ENCODE results near the gene AKAP13. TPM values are rescaled to one million over a fixed set of nuclear protein-coding genes. Genes with fewer than 3 reads are reported as not detected.
"Not testable (repeated sequence)": the region's sequence is repeated elsewhere in the genome, so short reads cannot be mapped to it uniquely, and the experiment has no call there.

Gene AKAP13
- total RNA-seq, 1 experiment from 2014 or later = 36.0 TPM

DNA sequence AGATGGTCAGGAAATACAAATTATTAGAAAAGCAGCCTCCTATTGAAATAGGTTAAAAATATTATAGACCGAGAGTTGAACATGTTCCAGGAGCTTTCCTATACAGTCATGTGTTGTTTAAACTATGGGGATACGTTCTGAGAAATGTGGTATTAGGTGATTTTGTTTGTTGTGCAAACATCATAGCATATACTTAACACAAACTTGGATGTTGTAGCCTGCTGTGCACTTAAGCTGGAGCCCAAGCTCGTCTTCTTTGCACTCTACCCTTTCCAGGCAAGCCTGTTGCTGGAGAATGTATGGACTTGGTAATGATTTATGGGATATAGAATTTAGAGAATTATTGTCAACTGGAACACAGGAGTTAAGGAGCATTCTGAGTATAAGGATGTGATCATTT, 140.2 kb downstream of the AKAP13 start:
- in situ Hi-C loops (cut with HindIII; ENCODE audit: low pct_unique_long_range_greater_than_20kb, low sequenced_read_pairs) = no loop called here

DNA sequence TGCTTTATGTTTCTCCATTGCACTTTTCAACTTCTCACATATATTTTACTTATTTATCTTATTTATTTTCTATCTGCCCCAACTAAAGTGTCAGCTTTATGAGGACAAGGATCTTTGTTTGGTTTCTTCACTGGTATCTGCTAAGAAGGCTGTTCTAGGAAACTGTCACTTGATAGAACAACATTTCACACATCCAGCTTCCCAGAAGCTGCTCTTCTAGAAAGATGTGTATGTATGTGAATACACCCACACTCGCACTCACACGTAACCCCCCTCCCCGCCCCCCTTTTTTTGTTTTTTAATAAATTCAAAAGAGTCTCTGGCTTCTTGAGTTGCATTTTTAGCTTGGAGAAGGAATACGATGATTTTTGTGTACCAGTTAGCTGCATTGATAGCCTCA, 143.1 kb downstream of the AKAP13 start:
- in situ Hi-C loops (cut with HindIII; ENCODE audit: low pct_unique_long_range_greater_than_20kb, low sequenced_read_pairs) = no loop called here
- DNase-seq (ENCODE audit: low read depth, low spot score) = no peak

More for the DNA sequence above, 140.2 kb downstream of the AKAP13 start:
- no peak for DNase-seq (ENCODE audit: low read depth, low spot score)

DNA sequence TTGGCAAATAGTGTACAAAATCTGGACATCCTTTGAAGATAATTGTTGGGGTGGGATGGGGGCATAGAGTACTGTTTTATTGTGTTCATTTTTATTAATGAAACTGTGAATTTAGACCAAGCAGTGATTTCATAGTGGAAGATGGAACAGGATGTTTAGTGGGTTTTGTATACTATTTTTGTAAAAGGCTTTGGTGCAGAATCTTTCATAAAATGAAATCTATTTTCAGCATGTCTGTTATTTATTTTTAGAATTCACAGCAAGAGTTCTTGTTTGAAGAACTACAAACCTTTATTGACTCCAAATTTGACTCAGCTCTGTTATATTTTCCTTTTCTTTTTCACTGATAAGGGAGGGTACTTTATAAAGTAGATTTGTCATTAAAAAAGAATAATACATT, 145.4 kb downstream of the AKAP13 start:
- in situ Hi-C loops (cut with HindIII; ENCODE audit: low pct_unique_long_range_greater_than_20kb, low sequenced_read_pairs) = no loop called here
- no peak for DNase-seq (ENCODE audit: low read depth, low spot score)

DNA sequence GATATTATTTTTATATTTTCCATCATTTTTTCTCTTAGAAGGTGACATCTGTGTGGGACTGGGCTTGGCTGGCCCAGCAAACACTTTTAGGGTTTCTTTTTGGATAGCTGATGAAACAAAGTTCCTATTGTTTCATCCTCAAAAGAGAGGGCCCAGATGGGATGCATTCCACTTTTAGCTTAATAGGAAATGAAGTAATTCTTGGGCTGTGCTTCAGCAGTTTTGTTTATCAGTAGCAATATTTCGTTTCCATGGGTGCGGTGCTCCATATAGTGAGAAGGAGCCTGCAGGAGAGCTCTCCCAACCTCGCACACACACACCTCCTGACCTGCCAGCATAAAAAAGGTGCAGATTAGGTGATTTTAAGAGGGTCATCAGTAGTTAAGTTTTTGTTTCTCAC, 147.5 kb downstream of the AKAP13 start:
- peak; percentile 51 for DNase-seq (ENCODE audit: low read depth, low spot score)
- in situ Hi-C loops (cut with HindIII; ENCODE audit: low pct_unique_long_range_greater_than_20kb, low sequenced_read_pairs) = no loop called here

DNA sequence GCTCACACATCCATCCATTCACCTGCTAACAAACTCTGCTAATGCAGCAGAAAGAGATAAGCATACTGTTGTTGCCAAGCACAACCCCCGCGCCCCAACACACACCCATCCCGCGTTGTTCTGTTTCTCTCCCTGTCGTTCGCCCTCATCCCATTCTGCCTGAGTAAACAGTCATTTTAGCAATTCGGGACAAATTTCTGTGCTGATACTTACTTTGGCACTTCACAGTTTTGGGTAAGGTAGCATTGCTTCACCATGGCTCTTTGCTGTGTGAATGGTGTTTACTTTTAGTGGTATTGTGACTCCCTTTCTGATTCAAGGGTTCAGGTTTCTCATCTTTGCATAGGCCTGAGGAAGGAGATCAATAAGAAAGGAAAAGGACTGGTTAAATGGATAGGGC, 149.7 kb downstream of the AKAP13 start:
- in situ Hi-C loops (cut with HindIII; ENCODE audit: low pct_unique_long_range_greater_than_20kb, low sequenced_read_pairs) = no loop called here
- no peak for DNase-seq (ENCODE audit: low read depth, low spot score)

DNA sequence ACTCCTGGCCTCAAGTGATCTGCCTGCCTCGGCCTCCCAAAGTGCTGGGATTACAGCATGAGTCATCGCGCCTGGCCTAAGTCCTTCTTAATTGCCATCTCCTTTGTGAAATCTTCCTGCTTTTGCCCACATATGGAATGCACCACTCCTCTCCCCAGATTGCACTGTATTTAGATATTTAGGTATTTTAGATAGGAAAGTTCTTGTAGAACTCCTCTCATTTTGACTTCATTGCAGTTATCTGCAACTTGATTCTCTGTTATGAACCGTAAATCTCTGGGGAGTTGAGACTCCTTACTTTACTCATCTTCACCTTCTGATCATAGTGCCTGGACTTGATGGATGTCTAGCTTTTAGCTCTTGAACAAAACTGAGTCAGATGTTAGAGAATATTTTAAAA, 150.7 kb downstream of the AKAP13 start:
- in situ Hi-C loops (cut with HindIII; ENCODE audit: low pct_unique_long_range_greater_than_20kb, low sequenced_read_pairs) = no loop called here
- no peak for DNase-seq (ENCODE audit: low read depth, low spot score)

DNA sequence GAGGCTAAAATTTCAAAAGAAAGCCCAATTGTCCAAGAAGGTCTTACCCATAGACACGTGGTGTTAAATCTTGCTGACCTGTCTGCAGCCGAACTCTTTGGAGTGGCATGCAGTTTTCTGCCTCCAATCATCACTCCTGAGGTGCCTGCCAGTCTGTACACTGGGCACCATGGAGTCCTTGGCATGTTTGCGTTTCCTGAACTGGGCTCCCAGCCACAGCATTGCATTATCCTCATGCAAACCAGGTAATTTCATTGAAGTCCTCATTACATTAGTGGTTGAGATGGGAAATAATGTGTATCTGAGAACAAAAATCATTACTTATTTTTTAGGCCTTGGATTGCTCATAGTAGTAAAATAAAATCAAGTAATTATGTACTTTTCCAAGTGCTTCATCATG, 152.3 kb downstream of the AKAP13 start:
- no peak for DNase-seq (ENCODE audit: low read depth, low spot score)
- in situ Hi-C loops (cut with HindIII; ENCODE audit: low pct_unique_long_range_greater_than_20kb, low sequenced_read_pairs) = no loop called here

DNA sequence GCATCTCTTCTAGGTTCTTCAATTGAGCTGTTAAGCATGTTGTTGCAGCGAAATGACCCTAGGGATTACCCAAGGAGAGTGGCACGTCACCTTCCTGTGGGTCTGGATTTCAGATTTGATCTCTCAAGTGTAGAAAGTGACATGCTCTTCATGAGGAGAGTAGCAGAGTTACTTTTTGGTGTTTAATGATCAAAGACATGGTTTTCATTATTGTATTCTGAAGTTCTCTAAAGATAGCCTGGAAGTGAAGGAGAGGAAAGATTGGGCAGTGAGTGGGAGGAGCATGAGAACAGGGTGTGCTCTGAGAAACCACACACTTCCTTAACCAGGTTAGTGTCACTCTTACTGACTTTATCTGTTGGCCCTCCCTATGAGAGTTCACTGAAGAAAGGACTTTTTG, 153.6 kb downstream of the AKAP13 start:
- in situ Hi-C loops (cut with HindIII; ENCODE audit: low pct_unique_long_range_greater_than_20kb, low sequenced_read_pairs) = no loop called here
- peak; percentile 6 for DNase-seq (ENCODE audit: low read depth, low spot score)

DNA sequence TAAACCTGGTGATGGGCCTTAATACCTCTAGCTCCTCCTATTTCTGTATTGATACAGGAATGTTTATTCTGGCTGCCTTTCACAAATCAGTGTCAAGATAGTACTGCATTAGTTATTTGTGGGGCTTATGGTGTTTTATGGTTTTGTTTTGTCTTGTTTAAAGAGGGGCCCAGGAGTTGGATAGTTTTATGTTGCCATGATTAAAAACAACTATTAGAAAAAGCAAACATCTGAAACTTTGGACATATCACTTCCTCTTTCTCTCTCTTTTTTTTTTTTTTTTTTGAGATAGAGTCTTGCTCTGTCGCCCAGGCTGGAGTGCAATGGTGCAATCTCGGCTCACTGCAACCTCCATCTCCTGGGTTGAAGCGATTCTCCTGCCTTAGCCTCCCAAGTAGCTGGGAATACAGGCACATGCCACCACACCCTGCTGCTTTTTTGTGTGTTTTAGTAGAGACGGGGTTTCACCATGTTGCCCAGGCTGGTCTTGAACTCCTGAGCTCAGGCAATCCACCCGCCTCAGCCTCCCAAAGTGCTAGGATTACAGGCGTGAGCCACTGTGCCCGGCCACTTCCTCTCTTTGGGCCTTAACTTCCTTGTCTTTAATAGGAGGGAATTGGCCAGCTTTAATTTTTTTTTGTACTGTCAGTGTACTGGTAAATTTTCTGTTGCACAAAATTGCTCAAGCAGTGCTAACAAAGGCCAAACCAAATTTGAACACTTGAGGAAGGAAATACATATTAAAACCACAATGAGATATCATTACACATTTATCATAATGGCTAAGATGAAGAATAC, 155.3 kb downstream of the AKAP13 start:
- DNase-seq (ENCODE audit: low read depth, low spot score); in situ Hi-C loops (cut with HindIII; ENCODE audit: low pct_unique_long_range_greater_than_20kb, low sequenced_read_pairs): not testable (repeated sequence)

DNA sequence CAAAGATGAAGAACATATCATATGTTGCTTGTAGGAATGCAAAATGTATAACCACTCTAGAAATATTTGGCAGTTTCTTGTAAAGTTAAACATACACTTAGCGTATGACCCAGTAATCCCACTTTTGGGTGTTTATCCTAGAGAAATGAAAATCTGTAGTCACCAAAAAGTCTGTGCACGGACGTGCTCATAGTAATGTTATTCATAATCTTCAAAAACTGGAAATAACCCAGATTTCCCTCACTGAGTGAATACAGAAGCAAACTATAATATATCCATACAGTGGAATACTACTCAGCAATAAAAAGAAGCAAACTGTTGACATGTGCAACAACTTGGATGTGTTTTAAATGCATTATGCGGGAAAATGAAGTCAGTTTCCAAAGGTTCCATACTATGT, 155.9 kb downstream of the AKAP13 start:
- in situ Hi-C loops (cut with HindIII; ENCODE audit: low pct_unique_long_range_greater_than_20kb, low sequenced_read_pairs) = no loop called here
- no peak for DNase-seq (ENCODE audit: low read depth, low spot score)

DNA sequence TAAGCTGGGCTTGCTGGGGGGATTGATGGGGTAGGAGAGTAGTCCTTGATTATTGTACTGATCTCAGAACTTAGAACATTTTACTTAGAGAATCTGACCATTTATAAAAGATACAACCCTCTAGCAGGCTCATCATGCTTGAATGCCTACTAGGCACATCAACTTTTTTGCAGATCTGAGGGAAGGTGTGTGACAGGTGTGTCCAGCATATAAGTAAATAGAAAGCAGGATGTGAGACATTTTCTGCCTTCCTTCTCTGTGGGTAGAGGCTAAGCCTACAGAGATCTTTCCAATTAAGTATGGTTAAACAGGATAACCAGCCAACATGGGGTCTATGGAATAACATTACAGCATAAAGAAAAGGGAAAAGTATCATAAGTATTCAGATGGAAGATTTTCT, 159.1 kb downstream of the AKAP13 start:
- DNase-seq (ENCODE audit: low read depth, low spot score) = no peak
- in situ Hi-C loops (cut with HindIII; ENCODE audit: low pct_unique_long_range_greater_than_20kb, low sequenced_read_pairs) = no loop called here

DNA sequence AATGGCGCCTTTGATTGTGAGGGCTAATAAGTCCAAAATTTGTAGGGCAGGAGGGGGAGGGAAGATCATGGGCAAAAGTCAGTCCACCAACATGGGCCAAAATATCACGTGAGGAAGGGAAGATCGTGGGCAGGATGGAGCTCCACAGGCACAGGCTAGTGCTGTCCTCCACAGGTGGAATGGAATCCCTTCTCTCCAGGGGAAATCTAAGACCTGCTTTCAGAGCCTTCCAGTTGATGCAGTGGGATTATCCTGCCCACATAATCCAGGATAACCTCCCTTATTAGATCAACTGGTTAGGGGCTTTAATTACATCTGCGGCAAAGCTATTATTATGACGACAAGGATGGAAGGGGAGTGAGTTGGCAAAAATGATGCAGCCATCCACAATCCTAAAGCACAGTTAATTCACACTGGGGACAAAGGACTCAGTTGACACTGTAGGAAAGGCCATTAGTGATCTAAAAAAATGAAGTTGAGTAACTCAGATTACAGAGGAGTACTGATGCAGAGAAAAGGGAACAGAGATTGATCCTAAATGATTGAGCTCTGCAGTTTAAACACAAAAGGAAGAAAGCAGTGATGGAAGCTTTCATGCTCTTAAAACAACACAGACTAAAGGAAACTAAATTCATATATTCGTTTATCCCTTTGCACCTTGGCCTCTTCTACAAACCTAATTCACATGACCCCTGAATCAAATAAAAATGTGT, 159.8 kb downstream of the AKAP13 start:
- in situ Hi-C loops (cut with HindIII; ENCODE audit: low pct_unique_long_range_greater_than_20kb, low sequenced_read_pairs) = no loop called here
- DNase-seq (ENCODE audit: low read depth, low spot score) = no peak

DNA sequence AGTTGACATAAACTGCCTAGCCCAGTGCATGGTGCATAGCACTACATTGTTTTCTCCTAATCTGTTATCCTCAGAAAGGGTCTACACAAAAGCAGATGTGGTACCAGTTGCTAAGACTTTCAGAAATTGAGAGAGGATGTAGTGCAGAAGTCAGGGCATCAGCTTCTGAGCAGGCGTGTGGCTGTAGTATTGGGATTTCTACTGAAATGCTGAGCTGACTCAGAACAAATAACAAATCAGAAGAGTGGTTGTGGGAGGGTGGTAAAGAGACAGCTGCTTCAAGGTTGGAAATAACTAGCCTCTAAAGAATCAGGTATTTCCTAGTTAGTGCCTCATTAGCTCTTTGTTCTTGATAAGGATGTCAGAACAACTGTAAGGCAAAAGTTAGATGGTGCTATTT, 161.3 kb downstream of the AKAP13 start:
- in situ Hi-C loops (cut with HindIII; ENCODE audit: low pct_unique_long_range_greater_than_20kb, low sequenced_read_pairs) = no loop called here

DNA sequence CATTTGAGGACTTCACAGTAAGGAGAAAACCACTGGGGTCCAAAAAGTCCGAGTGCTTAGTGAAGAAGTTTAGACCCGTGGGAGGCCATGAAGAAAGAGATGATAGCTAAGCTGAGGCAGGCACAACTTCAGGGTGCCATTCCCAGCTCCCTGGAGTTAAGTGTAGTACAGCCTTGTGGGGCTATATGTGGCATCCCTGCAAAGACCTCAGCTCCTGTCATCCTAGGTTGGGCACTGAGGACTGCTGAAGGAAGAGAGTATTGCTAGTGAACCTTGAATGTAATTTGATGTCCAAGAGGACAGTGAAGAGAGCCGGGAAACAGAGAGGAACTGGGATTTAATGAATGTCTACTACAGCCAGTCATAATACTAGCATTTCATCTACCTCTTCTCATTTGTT, 162.1 kb downstream of the AKAP13 start:
- no peak for DNase-seq (ENCODE audit: low read depth, low spot score)
- in situ Hi-C loops (cut with HindIII; ENCODE audit: low pct_unique_long_range_greater_than_20kb, low sequenced_read_pairs) = no loop called here

More for the DNA sequence above, 161.3 kb downstream of the AKAP13 start:
- DNase-seq (ENCODE audit: low read depth, low spot score) = no peak

DNA sequence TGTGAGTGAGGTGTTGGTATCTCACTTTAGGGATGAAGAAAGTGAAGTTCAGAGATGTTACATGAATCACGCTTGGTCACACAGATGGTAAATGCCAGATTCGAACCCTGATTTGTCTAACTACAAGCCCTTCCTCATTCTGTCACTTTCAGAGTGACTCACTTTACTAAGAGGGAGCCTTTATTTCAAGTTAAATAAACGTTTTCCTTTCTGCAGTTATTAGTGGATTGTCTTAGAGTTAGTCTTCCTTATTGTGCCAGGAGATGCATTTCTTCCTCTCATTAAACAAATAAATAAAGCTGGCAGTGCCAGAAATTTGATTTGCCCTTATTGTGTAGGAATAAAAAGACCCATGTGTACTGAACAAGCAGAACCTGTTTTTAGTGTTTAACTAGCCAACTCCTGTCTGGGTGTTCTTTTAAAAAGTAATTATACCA, 162.5 kb downstream of the AKAP13 start:
- in situ Hi-C loops (cut with HindIII; ENCODE audit: low pct_unique_long_range_greater_than_20kb, low sequenced_read_pairs) = no loop called here
- DNase-seq (ENCODE audit: low read depth, low spot score) = no peak

DNA sequence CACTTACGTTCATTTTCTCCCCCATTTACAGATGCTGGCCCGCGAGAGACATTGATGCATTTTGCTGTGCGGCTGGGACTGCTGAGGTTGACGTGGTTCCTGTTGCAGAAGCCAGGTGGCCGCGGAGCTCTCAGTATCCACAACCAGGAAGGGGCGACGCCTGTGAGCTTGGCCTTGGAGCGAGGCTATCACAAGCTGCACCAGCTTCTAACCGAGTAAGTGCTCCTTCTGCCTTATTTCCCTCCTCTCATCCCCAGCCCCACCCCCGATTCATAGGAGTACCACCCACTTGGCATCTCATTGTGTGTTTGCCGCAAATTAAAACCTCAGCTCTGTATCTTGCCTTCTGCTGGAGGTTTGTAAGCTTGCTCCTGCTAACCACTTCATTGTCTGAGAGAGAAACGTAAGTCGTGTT, 163.3 kb downstream of the AKAP13 start:
- no peak for DNase-seq (ENCODE audit: low read depth, low spot score)
- in situ Hi-C loops (cut with HindIII; ENCODE audit: low pct_unique_long_range_greater_than_20kb, low sequenced_read_pairs) = no loop called here

DNA sequence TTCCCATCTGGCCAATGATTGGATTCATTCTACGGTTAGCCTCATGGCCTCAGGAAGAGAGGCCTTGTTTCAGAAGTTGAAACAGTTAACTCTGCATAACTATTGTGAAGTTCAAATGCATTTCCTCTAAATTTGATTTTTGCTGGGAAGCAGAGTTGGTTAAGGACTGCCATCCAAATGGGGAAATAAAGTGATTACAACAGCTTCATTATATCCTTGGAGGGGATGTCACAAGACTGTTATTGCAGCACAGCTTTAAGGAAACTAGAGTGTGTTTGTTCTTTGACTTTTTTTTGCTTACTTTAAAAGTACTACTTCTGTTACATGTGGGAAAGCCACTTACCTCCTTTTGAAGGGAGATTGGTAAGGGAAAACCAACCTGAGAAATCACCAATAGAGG, 164.8 kb downstream of the AKAP13 start:
- in situ Hi-C loops (cut with HindIII; ENCODE audit: low pct_unique_long_range_greater_than_20kb, low sequenced_read_pairs) = no loop called here
- DNase-seq (ENCODE audit: low read depth, low spot score) = peak; percentile 71

DNA sequence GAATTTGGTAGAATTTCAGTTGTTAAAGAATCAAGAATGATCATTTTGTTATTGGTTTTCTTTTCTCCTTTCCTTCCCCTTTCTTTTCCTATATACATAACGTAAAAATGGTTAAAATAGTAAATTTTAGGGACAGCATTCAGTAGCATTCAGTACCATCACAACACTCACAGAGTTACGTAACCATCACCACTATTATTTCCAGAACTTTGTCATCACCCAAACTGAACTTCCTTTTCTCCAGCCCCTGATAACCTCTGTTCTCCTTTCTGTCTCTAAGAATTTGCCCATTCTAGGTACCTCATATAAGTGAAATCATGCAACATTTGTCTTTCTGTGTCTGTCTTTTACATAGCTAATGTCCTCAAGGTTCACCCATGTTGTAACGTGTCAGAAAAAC, 165.3 kb downstream of the AKAP13 start:
- in situ Hi-C loops (cut with HindIII; ENCODE audit: low pct_unique_long_range_greater_than_20kb, low sequenced_read_pairs) = no loop called here
- DNase-seq (ENCODE audit: low read depth, low spot score) = no peak

DNA sequence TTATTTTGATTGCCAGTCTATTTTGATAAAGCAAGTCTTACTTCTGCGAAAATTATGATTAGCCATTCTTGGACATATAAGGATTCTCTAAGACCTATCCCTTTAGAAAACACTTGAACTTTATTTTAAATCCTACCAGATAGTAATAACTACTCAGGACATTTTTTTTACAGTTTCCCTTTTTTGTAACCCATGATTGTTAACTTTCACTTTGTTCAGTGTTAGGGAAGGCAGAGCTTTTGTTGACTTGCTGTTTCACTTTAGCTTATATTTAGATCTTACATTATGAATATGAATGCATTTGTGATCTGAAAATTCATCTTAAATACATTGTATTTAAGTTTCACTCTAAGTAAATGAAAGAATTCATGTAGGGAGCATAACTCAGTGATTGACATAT, 167.0 kb downstream of the AKAP13 start:
- DNase-seq (ENCODE audit: low read depth, low spot score) = no peak
- in situ Hi-C loops (cut with HindIII; ENCODE audit: low pct_unique_long_range_greater_than_20kb, low sequenced_read_pairs) = no loop called here
